HS-27A (cell line): ENCODE measurements around the gene MFAP5.

ENCODE experiments used
- DNase-seq: peaks from one replicate; pipeline ENCODE4 v3.0.0-alpha.2; 2012; ENCODE audit warnings: low read depth, missing footprints

MFAP5 gene, protein sequence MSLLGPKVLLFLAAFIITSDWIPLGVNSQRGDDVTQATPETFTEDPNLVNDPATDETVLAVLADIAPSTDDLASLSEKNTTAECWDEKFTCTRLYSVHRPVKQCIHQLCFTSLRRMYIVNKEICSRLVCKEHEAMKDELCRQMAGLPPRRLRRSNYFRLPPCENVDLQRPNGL

GRCh38 chr12:8662593-8662992, at the start of gene MFAP5:
TSS of gene MFAP5 (minus strand) at chr12:8662826. CDS start at chr12:8662104, 722 bp downstream.
- no peak for DNase-seq

DNA sequence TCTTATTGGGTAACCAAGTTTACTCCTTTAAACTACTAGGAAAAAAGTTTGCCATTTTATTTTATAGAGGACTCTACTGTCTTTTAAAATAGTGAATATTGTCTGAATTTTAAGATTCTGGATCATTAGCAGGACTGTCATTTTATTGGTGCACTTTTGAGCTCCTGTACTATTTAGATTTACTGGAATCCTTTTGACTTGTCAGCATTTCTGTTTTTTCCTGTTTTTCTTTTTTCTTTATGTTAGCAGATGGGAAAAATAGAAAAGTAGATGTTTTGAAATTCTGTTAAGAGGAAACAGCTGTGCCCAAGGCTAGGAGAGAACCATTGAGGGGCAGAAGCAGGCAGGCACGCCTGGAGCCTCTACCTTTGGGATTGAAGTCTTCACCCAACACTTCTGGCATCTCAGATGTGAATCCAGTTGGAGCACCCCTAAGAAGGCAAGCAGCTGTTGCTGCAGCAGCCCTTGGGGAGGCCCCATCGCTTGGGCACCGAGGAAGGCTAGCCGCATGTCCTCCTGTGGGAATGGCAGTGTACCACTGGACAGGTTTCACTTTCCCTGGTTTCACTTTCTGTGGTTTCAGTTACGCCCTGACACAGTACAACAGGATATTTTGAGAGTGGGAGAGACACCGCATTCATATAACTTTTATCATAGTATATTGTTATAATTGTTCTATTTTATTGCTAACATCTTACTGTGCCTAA, 46.7 kb upstream of the MFAP5 start:
- no peak for DNase-seq

- no peak for DNase-seq
Measured at GRCh38 chr12:8702159-8702558, 39.5 kb upstream of the MFAP5 start.

DNA sequence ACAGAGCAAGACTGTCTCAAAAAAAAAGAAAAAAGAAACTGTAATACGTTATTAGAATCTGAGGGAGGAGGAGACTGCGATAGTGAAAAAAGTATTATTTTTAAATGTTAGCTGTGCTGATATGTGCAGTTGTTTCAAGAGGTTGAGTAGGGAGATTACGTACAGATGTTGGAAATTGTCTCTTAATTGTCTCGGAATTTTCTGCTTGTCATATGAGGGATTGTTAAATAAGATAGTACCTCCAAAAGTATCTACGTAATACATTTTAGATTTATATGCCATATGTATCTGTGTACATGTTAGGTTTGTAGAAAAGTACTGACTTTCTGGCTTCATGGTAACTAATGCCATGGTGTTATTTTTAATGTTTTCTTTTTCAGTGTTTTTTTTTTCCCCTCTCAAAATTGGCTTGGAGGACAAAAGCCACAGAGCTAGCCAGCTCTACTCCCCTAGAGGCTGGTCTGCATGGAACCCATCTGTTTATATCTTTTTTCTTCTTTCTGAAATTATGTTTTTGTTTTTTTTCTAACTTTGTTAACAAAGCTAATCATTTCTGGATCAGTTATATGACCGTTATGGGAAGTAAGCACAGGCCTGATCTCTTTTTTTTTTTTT, 38.5 kb upstream of the MFAP5 start:
- no peak for DNase-seq

DNA sequence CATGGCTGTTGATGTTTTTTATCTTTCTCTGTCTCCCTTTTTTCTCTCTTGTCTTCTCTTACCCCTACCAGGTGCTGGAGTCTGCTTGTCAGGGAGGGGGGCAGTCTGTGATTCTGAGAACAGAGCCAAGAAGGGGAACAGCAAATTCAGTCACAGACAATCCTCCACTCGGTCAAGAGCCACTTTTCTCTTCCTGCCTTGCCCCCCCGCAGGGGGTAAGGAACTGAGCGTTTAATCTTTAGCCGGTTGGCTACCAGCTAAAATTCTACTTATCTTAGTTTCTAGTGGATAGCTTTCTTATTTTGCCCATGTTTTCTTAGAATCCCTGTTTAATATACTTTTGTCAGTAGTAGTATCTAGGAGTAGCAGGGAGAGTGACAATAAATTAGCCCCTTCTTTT, 37.1 kb upstream of the MFAP5 start:
- DNase-seq: no peak

- DNase-seq: no peak
Measured at GRCh38 chr12:8698879-8699278, 36.3 kb upstream of the MFAP5 start.

DNA sequence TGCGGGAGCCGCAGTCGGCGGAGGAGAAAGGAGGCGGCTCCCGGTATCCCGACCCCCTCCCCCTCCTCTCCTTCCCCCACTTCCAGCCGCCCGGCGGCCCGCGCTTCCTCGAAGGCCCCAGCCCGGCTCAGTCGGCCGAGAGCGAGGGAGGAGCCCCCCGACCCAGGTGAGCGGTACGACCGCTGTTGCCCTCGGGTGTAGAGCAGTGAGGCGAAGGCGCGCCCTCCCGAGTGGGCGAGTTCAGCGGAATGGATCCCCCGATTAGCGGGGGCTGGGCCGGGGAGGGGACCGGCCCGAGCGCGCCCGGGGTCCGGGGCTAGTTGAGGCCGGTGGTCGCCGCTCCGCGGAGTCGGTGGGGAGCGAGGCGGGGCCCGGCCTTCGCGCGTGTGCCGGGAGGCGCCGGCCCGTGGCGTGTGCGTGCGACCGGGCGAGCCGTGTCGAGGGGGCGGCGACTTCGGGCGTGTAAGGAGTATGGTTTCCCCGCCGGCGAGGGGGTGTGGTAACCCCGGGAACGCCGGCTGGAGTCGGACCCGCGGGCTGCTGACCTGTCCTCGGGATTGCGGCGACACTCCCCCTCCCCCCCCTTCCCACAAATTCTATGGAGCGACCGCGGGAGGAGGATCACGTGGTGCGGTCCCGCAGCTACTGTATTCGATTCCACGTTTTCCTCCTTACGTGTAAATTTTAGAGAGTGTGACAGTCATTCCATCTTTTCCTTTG, 35.7 kb upstream of the MFAP5 start:
- no peak for DNase-seq

GRCh38 chr12:8697476-8698131, 35.0 kb upstream of the MFAP5 start, which contains the start of gene RIMKLB:
TSS of gene RIMKLB (plus strand) at chr12:8697991. CDS start at chr12:8713867, 15,876 bp downstream.
- no peak for DNase-seq

DNA sequence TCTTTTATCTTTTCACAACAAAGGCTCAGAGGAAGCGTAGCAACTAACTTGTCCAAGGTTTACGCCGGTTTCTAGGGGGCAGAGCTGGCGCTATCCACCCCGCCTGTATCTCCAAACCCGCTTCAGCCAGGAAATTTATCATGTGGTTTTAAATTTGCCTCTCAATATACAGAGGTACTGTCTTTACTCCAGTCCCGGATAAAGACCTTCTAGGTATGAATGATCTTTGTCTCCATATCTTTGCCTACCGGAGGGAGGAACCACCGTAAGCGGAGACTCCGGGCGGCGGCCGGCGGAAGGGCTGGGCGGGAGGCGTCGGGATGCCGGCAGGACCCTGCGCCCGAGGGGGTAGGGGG, 34.5 kb upstream of the MFAP5 start:
- DNase-seq: no peak

DNA sequence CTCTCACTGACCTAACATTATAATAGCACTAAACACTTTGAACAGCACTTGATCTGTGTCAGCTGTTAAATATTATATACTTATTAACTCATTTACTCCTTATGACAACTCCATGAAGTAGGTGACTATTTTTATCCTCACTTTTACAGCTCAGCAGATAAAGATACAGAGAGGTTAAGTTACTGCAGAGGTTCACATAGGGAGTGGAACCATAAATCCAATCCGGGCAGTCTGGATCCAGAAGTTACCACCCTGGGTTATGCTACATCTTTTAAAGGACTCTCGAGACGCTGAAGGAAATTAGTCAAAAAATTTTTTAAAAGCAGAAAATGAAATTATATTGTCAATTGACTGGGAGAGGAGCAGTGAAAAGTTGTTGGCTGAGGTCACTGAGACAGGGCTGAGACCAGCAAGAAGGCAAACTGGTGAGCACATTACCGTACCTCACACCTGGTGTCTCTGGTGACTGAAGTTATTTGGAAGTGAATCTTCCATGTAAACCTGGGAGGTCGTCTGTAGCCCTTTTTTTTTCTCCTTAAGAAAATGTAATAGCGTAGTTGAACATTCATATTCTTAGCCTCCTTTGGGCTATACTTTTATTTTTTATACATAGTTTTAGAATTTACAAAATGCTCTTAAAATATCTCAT, 33.9 kb upstream of the MFAP5 start:
- DNase-seq: no peak

DNA sequence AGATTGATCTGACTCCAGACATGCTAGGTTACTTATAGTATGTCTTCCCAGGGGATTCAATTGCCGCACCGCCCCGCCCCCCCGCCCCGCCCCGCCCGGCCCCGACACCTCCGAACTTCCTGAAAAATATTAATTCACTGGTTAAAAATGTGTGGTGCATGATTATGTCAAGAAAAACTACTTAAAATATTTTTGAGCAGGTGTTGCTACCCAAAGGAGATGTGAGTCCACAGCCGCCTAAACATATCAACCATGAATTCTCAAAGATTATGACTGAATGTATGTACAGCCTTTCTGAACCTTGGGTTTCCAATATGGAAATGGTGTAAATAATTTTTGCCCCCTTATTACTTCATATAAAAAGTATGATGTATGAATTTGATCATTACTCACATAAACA, 32.5 kb upstream of the MFAP5 start:
- no peak for DNase-seq

DNA sequence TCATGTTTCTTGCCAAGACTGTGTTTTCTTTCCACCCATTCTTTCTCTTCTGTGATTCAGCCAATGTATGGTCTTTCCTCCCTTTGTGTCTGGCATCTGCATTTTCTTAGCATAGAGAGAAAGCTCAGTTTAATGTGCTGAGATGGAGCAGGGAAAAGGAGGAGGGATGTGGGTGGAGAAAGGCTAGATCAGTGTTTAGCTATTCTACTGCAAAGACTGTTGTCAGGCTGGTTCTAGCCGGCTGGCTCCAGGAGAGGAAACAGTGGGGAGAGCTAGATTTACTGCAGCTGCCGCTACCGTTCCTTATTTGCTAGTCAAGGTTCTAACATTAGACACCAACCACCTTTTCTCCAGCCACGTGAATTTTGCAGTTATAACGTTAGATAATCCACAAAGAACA, 29.9 kb upstream of the MFAP5 start:
- DNase-seq: no peak

DNA sequence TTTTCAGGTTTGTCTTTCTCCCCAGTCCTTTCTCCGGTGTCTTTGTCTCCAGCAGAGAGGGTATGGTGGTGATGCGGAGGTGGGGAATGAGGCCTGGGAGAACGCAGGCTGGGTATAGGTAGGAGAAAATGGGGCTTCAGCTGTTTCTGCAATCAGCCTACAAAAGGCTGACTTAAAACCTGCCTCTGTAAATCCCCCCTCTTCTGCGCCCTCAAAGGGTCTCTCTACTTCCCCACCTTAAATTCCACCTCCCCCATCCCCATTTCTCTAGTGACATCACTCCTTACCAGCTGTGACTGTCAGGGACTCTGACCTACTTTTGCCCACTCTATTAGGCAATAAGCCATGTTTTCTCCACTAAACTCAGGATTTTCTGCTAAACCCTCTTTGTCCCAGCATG, 27.1 kb upstream of the MFAP5 start:
- DNase-seq: no peak

DNA sequence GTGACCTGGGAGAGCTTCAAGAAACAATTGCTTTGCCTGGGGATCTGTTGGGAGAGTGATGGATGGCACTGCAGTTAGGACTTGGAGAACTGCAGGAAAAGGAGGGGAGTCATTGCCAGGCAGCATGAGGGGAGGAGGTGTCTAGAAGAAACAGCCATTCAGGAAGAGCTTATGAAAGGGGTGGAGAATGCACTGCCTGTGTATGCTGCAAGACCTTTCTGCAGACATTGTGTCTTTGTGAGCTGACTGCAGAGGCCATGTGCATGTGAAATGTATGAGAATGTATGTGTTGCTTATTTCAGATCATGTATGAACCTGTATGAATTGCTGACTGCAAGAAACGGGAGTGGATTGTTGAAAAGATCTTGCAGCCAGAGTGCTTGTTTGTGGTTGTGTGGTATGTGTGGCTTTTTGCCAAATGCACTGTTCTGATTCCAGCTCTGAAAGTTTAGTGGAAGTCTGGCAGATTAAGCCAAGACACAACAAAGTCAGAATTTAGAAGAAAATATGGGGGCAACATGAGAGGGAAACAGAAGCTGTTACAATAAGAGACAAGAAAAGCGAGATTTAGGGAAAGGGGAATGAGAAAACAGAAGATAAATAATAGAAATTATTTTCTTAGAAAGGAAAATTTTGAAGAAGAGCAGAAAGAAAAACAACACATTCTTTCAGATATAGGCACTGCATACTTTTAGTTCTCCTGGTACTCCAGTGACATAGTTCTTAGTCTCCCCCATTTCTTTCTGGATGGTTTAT, 25.4 kb upstream of the MFAP5 start:
- DNase-seq: no peak

DNA sequence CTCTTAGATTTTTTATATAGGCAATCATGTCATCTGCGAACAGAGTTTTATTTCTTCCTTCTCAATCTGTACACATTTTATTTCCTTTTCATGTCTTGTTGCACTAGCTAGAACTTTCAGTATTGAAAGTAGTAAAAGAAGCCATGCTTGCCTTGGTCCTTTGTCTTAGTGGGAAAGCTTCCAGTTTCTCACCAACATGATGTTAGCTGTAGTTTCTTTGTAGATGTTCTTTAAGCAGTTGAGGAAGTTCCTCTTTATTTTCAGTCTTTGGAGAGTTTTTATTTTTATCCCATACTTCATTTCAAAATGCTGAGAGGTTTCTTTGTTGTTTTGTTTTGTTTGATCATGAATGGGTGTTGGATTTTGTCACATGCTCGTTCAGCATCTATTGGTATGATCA, 22.4 kb upstream of the MFAP5 start:
- DNase-seq: no peak

GRCh38 chr12:8681129-8681884, 18.7 kb upstream of the MFAP5 start:
- peak; percentile 73 for DNase-seq

DNA sequence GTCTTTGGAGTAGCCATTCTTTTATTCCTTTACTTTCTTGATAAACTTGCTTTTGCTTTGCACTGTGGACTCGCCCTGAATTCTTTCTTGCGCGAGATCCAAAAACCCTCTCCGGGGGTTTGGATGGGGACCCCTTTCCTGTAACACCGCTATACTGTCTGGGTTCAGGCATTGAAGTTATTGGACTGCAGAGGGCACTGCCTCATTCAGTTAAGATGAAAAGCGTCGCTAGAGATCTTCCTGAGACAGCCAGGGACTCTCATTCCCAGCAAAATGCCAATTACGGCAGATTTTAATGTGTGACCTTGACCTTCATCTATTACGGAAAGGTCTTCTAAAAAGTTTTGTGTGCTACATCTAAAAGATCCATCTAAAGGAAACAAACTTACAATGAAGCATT, 17.9 kb upstream of the MFAP5 start:
- DNase-seq: no peak

DNA sequence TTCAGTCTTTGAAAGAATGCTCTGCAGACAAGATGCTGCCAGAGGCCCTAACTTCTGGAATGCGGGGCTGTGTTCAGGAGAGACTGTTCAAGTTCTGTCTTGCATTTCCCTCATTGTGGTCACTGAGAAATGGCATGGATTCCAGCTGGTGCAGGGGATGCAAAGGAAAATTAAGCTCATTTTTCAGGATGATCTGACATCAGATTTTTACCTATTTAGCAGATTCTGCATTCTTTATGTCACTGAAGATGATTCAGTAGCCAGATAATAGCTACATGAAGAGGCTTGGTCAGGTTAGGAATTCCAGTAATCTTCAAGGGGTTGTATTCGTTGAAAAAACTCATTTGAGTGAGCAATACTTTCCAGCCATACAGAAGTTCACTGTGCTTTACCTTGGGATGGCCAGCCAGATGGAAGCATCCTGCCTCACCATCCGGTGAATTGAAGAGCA, 16.1 kb upstream of the MFAP5 start:
- no peak for DNase-seq

GRCh38 chr12:8677362-8677761, 14.7 kb upstream of the MFAP5 start:
- no peak for DNase-seq

DNA sequence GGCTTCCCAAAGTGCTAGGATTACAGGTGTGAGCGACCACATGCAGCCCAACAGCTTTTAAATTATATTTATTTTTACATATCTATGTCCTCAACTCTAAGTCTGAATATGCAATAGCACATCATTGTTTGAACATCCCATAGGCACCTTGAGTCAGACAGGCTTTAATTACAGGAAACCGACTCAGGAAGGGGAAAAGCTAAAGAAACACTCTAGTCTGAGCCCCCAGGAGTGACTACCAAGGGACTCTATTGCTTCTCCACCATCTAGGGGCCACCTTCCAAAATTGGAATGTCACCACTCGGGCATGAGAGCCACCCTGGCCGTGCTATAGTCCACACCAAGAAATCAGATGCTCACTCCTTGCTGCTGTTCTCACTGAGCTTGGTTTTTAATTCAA, 14.0 kb upstream of the MFAP5 start:
- DNase-seq: no peak
